HCT116 (cell line): ENCODE data around the gene ERAP2. TPM values are rescaled to one million over a fixed set of nuclear protein-coding genes. Genes with fewer than 3 reads are reported as not detected.

ENCODE experiments used
- ATAC-seq: fragments of 200-7000 bp; cut with Tn5 transposase; 2 replicates; pipeline ENCODE4 v1.9.1; 2020; ENCODE audit warnings: mild to moderate bottlenecking, moderate library complexity
- BruUV-seq: library from RNA; stranded (reverse); fragments of 400-500 nt; replicated peaks from 2 replicates; lab custom pipeline; 2021; lab: Mats Ljungman, UMichigan
- CTCF ChIA-PET: fragments of 300-600 bp; sonication (Branson Sonifier 250); formaldehyde crosslinking; loops from one replicate; lab custom pipeline; 2021; ENCODE audit warnings: antibody characterized with exemption; lab: Charles Lee
- POLR2A ChIA-PET: fragments of 300-600, 350-600 bp; sonication (Branson Sonifier 250); formaldehyde crosslinking; loops from one replicate; lab custom pipeline; 2021; ENCODE audit warnings: antibody characterized with exemption; lab: Charles Lee
- RAD21 ChIA-PET, 2 experiments: fragments of 300-600 bp; sonication (Branson Sonifier 250); formaldehyde crosslinking; loops; one replicate each; lab custom pipeline; 2023; ENCODE audit warnings: low total read pairs in 2 of 2; ENCODE audit not compliant: uncharacterized antibody in 2 of 2, unreplicated experiment in 2 of 2, low non-redundant PET in 1 of 2; lab: Charles Lee
- DNase-seq: peaks from one replicate; pipeline ENCODE4 v3.0.0-alpha.2; 2010; ENCODE audit warnings: low read depth, low spot score
- H2AFZ ChIP-seq: fragments of 200-600 bp; shearing (Covaris generic), sonication (generic); 2 replicates; pipeline ENCODE4 v1.6.1; 2017; ENCODE audit warnings: low read depth, mixed run types, mixed read lengths, antibody characterized with exemption, low read length; ENCODE audit not compliant: poor library complexity, severe bottlenecking
- H3K27ac ChIP-seq: 2 replicates; pipeline ENCODE4 v1.5.1; 2012; ENCODE audit warnings: low read depth, low read length
- H3K27me3 ChIP-seq: fragments of 200-600 bp; sonication (generic); 2 replicates; pipeline ENCODE4 v1.6.1; 2016; ENCODE audit warnings: mixed run types, low read length, mixed read lengths; ENCODE audit not compliant: insufficient read depth
- H3K36me3 ChIP-seq, 2 experiments: fragments of 200-500 bp in 1 of 2; fragments of 200-600 bp in 1 of 2; sonication (Bioruptor generic) in 1 of 2; sonication (generic) in 1 of 2; 2 replicates each; pipeline versions ENCODE4 v1.5.1 to v1.6.1; 2014 to 2016; ENCODE audit warnings: low read length in 2 of 2, inconsistent platforms in 1 of 2, mixed read lengths in 1 of 2, mixed run types in 1 of 2; ENCODE audit not compliant: insufficient read depth in 2 of 2, control insufficient read depth in 1 of 2
- H3K4me1 ChIP-seq, 2 experiments: fragments of 200-600 bp in 1 of 2; sonication (generic) in 1 of 2; 2 replicates each; pipeline versions ENCODE4 v1.5.1 to v1.6.1; 2012 to 2017; ENCODE audit warnings: low read length in 2 of 2, inconsistent platforms in 1 of 2, mild to moderate bottlenecking in 1 of 2, mixed read lengths in 1 of 2, mixed run types in 1 of 2, moderate library complexity in 1 of 2; ENCODE audit not compliant: insufficient read depth in 2 of 2, control insufficient read depth in 1 of 2
- H3K4me2 ChIP-seq: fragments of 200-600 bp; sonication (generic); 2 replicates; pipeline ENCODE4 v1.6.1; 2017; ENCODE audit warnings: mixed run types, low read length, mixed read lengths
- H3K4me3 ChIP-seq, 2 experiments: fragments of 200-600 bp in 1 of 2; sonication (generic) in 1 of 2; replicated peaks in 1 of 2; 2 replicates each; pipeline ENCODE4 v1.5.1; 2011 to 2016; ENCODE audit warnings: low read length in 2 of 2, control low read depth in 1 of 2, low read depth in 1 of 2, mild to moderate bottlenecking in 1 of 2, mixed read lengths in 1 of 2, mixed run types in 1 of 2
- H3K79me2 ChIP-seq: fragments of 200-600 bp; sonication (generic); 2 replicates; pipeline ENCODE4 v1.6.1; 2017; ENCODE audit warnings: mild to moderate bottlenecking, mixed run types, low read length, moderate library complexity, mixed read lengths; ENCODE audit not compliant: insufficient read depth
- H3K9ac ChIP-seq: fragments of 200-600 bp; sonication (generic); 2 replicates; pipeline ENCODE4 v1.6.1; 2016; ENCODE audit warnings: low read length, mixed read lengths
- H3K9me2 ChIP-seq: fragments of 200-600 bp; sonication (generic), shearing (Covaris generic); 2 replicates; pipeline ENCODE4 v1.6.1; 2017; ENCODE audit warnings: mixed run types, mild to moderate bottlenecking, moderate library complexity; ENCODE audit not compliant: insufficient read depth
- H3K9me3 ChIP-seq, 2 experiments: fragments of 200-500 bp in 1 of 2; fragments of 200-600 bp in 1 of 2; sonication (Bioruptor generic) in 1 of 2; sonication (generic) in 1 of 2; 2 replicates each; pipeline ENCODE4 v1.6.1; 2014 to 2017; ENCODE audit warnings: low read length in 2 of 2, mixed read lengths in 2 of 2, inconsistent platforms in 1 of 2, low read depth in 1 of 2, mild to moderate bottlenecking in 1 of 2, mixed run types in 1 of 2, moderate library complexity in 1 of 2; ENCODE audit not compliant: control insufficient read depth in 1 of 2, insufficient read depth in 1 of 2
- H4K20me1 ChIP-seq: fragments of 200-600 bp; sonication (generic), shearing (Covaris generic); 2 replicates; pipeline ENCODE4 v1.6.1; 2017; ENCODE audit warnings: mixed run types, mild to moderate bottlenecking, moderate library complexity; ENCODE audit not compliant: insufficient read depth
- CEBPB ChIP-seq: IDR thresholded peaks from 2 replicates; pipeline ENCODE4 v1.6.1; 2012; ENCODE audit warnings: low read depth
- EZH2 ChIP-seq: fragments of 200-600 bp; sonication (generic); IDR thresholded peaks from 2 replicates; pipeline ENCODE4 v1.6.1; 2017; ENCODE audit warnings: antibody characterized with exemption, mixed run types
- EZH2phosphoT487 ChIP-seq: fragments of 200-600 bp; IDR thresholded peaks from 2 replicates; pipeline ENCODE4 v1.6.1; 2018; ENCODE audit warnings: antibody characterized with exemption, borderline replicate concordance
- FOSL1 ChIP-seq: IDR thresholded peaks from 2 replicates; pipeline ENCODE4 v1.6.1; 2012; ENCODE audit warnings: low read depth
- POLR2A ChIP-seq: IDR thresholded peaks from 2 replicates; pipeline ENCODE4 v1.7.0; 2011; ENCODE audit warnings: borderline replicate concordance; ENCODE audit not compliant: insufficient read depth, insufficient read length; ENCODE audit errors: extremely low read depth
- POLR2AphosphoS5 ChIP-seq: IDR thresholded peaks from 2 replicates; pipeline ENCODE4 v1.6.1; 2011; ENCODE audit warnings: mild to moderate bottlenecking, low read depth, low read length, moderate library complexity
- SP1 ChIP-seq: IDR thresholded peaks from 2 replicates; pipeline ENCODE4 v1.6.1; 2012; ENCODE audit warnings: low read depth
- ZBTB33 ChIP-seq: IDR thresholded peaks from 2 replicates; pipeline ENCODE4 v1.6.1; 2011; ENCODE audit warnings: mild to moderate bottlenecking, low read length, moderate library complexity; ENCODE audit not compliant: insufficient replicate concordance; ENCODE audit errors: extremely low read depth
- ZFX ChIP-seq: fragments of 450-650 bp; IDR thresholded peaks from 2 replicates; pipeline ENCODE4 v1.6.1; 2017
- intact Hi-C: fragments of 100-400 bp; cut with micrococcal nuclease; formaldehyde crosslinking; loops from 2 replicates; pipeline ENCODE4 v1.10.0; 2022
- total RNA-seq: library from RNA; stranded (reverse); gene quantifications from one replicate; pipeline ENCODE4 v1.2.1, GENCODE V29; 2021; ENCODE audit not compliant: unreplicated experiment

Gene ERAP2
- total RNA-seq, 1 experiment from 2014 or later: 2.2 TPM

GRCh38 chr5:96931605-96932004 is 55.3 kb downstream of the ERAP2 start:
- TF ChIP-seq ZBTB33 (no peak), POLR2A (no peak), EZH2 (no peak), FOSL1 (no peak), POLR2AphosphoS5 (no peak), SP1 (no peak), ZFX (no peak), EZH2phosphoT487 (no peak), CEBPB (no peak)
- Histone ChIP-seq H3K9ac (no peak overlapping the region), H3K4me2 (no peak overlapping the region), H3K79me2 (peaks cover 1% of the 10 kb centered on the region), H3K36me3 (no peaks in the 10 kb centered on the region), H2AFZ (no peak overlapping the region), H3K27me3 (no peaks in the 10 kb centered on the region), H3K9me2 (no peaks in the 10 kb centered on the region), H3K4me3 (no peak overlapping the region), H3K9me3 (no peaks in the 10 kb centered on the region), H3K4me1 (peaks cover 9 to 26% of the 10 kb centered on the region in 2 experiments; a peak in 3 of 4 replicates), H3K27ac (no peak overlapping the region), H4K20me1 (no peaks in the 10 kb centered on the region)
- CTCF ChIA-PET: no interaction called here
- intact Hi-C loops: loop anchor here (10.0 kb wide), 1 partner anchor 127 kb away; the partner anchor contains the start of gene ERAP1
- POLR2A ChIA-PET: interaction anchor here (0.5 kb wide), 1 partner anchor 150 kb away, joined by 4 read pairs; no protein-coding TSS in a partner anchor
- RAD21 ChIA-PET: no interaction called here
- ATAC-seq (no peak), DNase-seq (no peak)
- no TSS peak for BruUV-seq
